ENCODE data around the gene CLEC17A.

DNA sequence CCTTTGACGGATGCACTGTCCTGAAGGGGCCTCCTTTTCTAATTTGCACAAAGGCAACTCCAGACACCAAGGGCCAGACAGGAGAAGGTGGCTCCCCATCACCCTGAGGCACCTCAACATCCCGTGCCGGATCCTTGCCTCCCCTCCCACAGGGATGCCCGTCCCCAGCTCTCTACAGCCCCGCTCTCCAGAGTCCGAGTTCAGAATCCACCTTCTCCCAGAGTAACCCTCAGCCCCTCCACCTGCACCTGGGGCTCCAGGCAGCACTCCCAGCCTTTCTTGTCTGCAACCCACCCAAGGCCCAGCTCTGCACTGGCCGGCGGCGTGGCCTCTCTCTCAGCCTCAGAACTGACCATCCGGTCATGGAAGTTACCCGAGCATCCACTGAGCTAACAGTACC lies 15.8 kb upstream of the CLEC17A start:
- TF ChIP-seq POLR2A (IDR thresholded peaks at IDR 0.05) = no peak
- TF ChIP-seq, protein P1, sequence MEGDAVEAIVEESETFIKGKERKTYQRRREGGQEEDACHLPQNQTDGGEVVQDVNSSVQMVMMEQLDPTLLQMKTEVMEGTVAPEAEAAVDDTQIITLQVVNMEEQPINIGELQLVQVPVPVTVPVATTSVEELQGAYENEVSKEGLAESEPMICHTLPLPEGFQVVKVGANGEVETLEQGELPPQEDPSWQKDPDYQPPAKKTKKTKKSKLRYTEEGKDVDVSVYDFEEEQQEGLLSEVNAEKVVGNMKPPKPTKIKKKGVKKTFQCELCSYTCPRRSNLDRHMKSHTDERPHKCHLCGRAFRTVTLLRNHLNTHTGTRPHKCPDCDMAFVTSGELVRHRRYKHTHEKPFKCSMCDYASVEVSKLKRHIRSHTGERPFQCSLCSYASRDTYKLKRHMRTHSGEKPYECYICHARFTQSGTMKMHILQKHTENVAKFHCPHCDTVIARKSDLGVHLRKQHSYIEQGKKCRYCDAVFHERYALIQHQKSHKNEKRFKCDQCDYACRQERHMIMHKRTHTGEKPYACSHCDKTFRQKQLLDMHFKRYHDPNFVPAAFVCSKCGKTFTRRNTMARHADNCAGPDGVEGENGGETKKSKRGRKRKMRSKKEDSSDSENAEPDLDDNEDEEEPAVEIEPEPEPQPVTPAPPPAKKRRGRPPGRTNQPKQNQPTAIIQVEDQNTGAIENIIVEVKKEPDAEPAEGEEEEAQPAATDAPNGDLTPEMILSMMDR (IDR thresholded peaks at IDR 0.05) = no peak
